ENCODE data around the gene CTIF.

Gene CTIF

DNA sequence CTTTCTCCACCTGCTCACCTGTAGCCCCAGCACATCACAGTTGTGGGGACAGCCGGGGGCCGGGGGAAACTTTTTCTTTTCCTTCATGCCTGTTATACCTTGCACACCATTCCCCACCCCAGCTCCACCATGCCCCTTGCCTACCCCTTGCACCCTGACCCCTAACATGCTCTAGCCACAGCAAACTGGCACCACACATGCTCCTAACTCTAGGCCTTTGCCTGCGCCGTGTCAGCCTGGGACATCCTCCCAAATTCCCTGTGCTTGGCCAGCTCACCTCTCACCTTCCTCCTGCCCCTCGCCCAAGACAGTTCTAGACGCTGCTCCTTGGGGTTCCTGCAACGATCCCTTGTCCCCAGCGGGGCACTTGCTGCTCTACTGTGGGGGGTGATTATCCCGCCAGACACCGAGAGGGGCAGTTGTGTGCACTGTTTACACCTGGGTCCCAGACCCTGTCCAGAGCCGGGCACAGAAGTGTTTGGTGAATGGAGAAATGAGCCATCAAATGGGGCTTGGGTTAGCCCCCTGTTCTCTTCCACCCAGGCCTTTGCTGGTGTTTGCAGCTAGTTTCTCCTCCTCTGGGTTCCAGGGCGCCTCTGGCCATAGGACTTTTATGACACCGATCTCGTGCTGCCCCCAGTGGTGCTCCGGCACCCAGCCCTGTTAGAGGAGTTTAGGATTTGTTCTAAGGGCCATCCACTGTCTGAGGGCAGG is 129.8 kb downstream of the CTIF start:
- peak; percentile 19 for DNase-seq

DNA sequence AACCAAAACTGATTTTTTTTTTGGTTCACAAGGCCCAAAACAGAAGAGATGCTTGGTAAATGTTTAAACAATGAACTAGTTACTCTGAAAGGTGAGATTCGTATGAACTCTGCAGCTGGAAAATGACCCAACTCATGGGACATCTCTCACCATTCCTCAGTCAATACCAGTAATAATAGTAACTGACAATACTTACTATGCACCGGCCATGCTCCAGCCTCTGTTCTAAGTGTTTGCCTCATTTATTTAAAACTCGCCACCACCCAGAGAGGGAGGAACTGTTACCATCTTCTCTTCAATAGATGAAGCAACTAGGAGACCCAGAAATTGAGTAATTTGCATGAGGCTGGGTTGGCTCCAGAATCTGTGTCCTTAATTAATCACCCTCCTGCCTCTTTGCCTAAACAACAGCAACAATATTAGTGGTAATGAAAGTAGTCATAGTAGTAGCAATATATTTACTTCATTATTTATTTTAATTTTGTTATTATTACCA is 130.4 kb downstream of the CTIF start:
- no peak for DNase-seq

DNA sequence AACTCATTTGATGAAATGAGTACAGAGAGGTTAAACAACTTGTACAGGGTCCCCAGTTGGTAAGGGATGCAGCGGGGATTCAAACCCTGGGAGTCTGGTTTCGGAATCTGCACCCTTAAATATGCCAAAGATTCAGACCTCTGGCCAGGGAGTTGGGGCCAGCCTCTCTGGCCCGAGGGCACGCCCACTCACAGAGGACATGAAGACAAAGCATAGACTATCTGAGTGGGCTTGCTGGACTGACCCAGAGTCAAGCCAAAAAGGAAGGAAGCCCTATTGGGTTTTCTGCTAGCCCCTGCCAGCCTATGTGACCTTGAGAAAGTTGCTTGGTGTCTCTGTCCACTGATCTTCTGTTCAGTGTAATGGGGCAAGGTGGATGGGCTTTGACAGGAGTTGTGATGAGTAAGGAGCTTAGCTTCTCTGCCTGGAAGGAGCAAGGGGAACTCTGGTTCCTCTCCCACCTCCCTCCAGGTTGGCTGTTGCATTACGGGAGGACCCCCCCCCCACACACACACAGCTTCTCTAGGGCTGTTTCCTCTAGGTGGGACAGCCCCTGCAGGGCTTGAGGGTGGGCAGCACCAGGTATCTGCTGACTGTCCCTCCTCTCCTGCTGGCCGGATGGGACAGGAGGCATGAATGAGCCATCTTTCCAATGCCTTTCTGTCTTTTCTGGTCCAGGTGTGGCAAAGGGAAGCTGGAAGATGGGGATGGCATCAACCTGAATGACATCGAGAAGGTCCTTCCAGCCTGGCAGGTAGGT is 131.3 kb downstream of the CTIF start:
- peak; percentile 5 for DNase-seq

DNA sequence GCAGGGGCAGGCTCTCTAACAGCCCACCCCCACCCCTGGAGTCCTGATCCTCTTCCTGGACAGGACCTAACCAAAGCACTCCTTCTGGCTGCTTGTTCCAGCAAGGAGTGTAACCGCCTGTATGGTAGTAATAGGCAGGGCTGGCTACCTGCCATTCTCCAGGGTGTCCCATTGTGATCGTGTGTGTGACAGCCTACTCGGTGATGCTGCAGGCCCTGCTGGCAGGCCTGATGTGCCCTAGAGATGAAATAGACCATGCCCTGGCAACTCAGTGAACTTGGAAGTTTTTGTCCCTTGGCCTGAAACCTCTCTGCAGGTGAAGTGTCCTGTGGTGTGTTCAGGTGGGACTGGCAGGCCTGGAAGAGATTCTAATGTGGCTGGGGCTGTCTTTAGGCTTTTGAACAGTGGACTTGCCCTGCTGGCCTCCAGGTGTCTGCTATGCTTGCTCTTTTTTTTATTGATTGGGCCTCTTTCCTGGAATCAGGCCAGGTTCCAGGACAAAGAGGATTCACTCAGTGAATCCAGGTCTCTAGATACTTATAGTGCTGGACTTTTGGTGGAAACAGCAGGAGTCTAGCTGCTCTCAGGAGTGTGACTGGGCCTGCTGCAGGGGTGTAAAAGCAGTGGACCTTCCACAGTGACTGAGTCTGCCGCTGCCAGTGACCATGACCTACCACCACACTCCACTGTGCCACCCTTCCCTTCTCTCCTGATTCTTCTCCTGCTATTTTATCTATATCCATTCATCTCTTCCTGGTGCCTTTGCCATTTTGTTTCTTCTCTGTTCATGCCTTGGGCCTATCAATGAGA is 132.1 kb downstream of the CTIF start:
- peak; percentile 13 for DNase-seq

DNA sequence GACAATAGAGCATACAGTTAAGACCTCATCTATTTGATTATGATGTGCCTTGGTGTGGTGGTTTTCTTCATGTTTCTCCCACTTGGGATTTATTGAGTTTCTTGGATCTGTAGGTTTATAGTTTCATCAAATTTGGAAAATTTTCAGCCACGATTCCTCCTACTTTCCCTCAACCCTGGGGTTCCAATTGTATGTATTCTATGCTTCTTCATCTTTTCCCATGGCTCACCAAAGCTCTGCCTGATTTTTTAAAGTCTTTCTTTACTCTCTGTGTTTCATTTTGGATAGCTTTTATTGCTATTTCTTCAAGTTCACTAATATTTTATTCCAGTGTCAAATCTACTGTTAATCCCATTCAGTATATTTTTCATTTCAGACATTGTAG is 132.7 kb downstream of the CTIF start:
- DNase-seq, result no peak

DNA sequence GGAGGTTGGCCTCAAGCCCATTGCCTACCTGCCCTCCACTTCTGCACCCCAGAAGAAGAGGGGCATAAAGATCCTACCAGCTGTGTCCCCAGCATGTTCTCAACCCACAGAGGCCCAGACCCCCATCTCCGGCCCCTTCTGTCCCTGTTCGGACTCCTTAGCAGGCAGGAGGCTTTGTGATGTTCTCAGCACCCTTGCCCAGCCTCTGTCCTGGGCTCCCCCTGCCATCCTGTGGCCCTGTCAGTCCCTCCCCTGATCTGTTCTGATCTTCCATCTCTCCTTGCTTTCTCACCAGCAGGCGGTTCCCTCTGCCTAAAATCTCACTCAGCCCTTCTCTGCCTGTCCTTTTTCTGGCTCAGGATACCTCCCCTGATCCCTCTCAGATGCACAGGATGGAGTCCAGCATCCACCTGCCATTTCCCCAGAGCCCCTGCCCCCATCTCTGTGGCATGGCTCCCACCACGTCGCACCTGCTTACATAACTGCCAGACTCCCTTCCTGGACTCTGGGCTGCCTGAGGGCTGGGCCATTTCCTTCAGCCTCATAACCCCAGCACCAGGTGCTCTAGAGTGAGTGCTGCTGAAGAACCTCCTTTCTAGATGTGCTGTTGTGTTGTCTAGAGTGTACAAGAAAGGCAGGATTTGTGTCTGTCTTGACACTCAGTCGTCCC is 134.0 kb downstream of the CTIF start:
- peak; percentile 11 for DNase-seq

DNA sequence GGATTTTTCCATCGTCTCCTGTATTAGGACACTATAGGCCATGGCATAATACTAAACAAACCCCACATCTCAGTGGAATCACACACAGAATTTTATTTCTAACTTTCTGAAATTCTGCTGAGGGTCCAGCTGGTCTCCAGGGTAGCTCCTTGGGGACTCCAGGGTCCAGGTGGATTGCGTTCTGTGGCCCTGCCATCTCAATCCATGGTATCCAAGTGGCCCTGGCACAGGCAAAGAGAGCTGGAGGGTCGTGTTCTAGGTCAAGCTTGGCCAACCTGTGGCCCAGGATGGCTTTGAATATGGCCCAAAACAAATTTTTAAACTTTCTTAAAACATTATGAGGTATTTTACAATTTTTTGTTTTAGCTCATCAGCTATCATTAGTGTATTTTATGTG is 134.6 kb downstream of the CTIF start:
- peak; percentile 10 for DNase-seq

DNA sequence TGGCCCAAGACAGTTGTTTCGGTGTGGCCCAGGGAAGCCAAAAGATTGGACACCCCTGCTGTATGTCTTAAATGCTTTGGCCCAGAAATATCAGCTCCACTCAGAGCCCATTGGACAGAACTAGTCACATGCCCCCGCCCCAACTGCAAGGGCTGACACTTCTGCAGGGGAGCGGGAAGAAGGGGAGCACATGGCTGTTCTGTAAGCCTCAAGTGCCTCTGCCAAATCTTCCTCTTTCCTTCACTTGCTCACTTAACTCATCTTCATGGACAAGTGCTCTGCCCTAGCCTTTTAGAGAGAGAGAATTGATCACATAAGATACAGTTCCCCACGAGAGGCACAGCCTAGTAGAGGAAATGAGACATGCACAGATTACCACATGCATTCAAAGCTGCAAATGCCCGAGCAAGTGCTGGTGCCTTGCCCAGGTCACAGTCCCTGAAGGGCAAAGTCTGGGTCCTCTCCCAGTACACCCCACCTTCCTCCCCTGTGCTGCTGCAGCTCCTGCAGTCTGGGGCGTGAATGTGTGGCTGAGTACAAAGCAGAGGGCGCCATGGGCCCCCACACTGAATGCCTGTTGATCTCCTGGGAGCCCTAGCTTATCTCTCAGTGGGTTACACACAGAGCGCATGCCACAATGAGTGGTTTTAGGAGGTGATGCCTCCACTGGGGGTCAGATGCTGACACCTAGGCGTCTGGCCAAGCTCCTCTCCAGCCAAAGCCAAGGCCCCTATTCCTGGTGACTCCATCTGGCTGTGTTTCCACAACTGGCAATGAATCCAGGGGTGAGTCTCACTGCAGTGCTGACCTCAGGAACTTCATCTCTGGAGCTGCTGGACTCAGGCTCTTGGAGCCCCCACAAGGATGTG is 135.3 kb downstream of the CTIF start:
- DNase-seq, result peak; percentile 16

DNA sequence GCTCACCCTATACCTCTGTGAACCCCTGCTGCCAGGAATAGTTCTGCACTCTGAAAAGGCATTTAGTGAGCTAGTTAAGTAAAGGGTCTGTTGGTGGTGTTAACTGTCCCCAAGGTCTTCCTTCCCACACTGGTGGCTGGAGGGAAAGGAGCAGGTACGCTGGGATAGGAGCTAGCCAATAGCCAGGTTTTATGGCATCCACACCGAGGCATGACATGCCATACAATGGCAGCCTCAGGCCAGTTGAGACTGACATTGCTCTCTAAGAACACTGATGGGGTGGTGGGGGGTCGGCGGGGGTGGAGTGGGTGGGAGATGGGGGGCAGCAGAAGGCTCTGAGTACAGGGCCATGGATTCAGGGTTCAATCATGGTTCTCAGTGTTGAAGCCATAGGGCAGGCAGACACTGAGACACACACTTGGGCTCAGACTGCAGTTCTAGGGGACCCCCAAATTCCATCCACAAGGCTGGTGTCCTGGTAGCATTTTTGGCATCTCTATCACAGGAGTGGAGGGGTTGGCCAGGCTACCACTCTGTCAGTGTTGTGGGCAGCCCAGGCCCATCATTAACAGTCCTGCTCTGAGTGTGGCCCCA is 136.0 kb downstream of the CTIF start:
- peak; percentile 13 for DNase-seq

DNA sequence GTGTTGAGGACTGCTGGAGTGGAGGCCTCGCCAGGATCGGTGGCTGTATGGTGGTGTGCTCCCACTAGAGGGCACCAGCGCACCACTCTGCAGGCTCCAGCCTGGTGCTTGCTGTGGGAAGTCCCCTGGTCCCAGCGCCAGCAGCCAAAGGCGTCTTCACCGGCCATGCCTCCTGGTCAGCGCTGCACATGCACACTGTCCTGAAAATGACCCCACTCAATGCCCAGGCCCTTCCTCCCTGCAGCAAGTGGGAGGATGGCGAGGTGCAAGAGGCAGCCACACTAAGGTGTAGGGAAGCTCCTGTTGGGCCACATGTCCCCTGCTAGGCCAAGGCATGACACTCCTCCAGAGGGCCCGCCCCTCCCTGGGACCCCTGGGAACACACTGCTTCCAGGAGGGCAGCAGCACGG is 136.5 kb downstream of the CTIF start:
- DNase-seq, result peak; percentile 92

DNA sequence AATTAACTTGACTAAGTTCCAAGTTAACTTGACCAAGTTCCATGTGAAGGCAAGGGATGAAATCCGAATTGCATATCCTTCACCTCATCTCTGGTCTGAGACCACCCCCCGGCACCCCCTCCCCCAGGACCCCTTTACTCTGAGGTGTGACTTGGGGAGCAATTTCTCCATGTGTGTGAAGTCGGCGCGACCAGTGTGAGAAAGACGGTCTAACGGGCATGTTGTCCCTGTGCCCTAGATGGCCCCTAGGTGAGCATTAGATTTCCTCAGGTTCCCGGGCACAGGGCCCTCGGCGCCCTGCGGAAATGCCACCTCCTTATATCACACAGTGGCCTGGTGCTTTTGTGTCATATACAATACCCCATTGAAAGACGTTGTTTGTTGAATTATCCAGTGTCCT is 137.1 kb downstream of the CTIF start:
- DNase-seq, result no peak

DNA sequence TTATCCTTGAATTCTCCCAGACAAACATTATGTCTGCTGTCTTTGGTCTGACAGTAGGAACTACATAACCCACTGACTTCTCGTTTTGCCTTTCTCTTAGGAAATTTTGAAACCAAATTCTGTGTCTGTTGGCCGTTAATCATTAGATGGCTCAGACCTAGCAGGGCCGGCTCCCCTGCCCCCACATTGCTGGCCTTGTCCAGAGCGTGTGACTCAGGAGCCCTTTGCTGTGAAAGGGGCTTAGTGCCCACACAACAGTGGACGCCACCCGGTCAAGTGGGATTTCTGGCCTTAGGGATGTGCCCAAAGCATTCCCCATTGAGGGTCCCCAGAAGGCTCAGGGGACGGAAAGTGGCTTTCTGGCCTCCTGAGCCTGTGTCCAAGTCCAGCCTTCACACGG is 137.5 kb downstream of the CTIF start:
- DNase-seq, result no peak

DNA sequence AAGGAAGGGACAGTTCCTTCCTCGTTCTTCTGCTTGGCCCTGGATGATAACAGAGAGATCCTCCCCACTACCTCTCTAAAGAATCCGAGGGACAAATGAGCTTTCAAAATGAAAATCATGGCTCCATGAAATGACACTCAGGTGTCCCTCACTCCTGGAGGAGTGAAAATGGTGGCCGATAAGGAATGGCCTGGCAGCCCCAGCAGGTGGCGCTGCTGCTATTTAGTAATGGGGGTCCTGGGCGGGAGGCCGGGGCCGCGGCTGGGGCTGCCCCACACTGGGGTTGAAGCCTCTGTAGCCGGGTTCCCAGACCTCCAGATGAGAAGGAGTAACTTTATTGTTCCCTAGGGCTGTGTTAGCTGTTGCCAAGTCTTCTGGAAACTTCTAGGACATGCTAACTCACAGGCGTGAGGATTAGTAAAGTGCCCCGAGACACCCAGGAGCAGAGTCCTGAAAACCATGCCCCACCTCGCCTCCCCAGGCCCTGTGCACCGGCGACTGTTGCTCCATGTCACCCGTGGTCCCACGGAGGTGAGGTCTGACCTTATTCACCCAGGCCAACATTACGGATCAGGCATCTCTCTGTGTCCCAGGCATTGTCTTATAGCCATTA is 138.0 kb downstream of the CTIF start:
- DNase-seq, result peak; percentile 73

DNA sequence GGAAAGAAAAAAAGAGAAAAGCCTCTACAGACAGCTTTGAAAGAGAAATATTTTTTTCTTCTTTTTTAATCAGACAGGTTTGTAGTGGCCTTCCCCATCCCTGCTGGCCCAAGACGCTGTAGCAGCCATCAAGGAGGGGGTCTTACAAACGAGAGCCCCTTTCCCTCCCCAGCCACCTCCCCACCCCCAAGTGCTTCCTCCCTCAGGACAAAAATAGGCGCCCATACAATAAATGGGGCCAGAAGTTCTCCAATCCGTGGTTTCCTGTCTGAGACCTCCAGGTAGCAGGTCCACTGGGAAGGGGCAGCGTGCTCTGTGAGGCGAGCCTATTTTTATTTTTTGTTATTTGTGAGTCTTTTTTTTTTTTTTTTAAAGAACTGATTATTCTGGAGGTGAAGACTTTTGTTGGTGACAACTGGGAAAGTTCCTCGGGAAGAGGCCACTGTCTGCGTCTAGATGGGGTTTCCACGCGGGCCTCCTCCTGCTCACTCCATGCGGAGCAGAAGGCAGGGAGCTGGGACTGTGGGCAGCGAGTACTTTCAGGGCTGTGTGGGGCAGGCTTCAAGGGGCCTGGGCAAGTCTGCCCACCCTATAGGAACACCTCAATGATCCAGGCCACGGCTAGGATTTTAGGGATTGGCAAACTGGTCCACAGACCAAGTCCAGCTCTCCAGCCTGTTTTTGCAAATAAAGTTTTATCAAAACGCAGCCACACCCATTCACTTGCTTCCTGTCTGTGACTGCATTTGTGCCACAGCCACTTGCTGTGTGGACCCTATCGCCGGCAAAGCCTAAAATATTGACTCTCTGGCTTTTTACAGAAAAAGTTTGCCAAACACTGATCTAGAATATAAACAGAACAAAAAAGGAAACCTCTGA is 139.6 kb downstream of the CTIF start:
- no peak for DNase-seq

DNA sequence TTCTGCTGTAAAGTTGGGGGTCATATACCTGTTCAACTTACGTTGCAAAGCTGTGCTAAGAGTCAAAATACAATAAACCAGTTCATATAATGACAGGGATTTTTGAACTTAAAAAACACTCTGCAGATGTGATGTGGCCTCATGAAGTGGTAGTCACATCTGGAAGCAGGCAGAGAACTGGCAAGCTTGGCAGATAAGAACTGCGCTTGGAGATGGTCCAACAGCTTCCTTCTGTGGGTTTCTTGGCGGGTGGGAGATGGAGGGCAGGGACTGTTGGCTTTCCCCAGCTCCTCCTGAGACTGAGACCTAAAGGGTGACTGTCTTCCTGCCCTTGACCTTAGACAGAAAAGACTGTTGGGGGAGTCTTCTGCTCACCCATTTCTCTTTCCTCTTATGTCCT is 140.4 kb downstream of the CTIF start:
- DNase-seq, result no peak

DNA sequence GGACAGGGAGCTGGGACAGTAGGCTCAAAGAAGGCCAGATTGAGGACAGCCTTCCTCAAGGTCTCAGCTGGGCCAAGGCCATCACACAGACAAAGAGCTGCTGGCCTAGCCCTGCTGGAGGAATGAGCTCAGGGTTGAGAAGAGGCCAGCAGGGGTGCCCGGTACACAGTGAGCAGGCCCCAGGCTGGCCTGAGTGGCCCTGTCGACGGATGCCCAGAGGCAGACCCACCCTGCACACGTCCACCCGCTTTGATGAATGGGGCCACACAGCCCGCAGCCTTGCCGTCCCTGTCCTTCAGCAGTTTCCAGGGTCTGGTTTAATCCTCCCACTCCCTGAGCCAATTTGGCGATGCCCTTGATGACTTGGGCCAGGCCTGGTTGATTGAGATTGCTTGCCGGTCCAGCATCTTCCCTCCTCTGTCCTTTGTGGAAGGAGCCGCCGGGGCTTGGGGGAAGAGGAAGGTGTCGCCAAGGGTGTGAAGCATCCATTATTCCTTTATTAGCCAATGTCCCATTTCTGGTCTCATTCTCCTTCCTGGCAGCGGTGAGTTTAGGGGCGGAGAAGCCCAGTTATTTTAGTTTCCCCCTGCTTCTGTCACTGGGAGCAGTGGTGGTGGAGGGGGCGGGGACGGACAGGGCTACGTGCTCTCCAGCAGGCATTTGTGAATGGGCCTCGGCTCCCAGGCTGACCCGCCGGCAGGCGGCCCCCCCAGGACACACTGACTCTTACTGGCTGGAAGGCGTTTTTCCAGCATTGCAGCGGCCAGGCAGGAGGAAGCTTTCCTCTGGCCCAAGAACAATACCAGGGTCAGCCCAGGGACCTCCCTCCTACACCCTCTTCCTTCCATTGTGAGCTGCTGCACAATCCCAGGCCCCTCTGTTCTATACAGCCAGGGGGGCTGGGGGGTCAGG is 141.8 kb downstream of the CTIF start:
- peak; percentile 82 for DNase-seq

DNA sequence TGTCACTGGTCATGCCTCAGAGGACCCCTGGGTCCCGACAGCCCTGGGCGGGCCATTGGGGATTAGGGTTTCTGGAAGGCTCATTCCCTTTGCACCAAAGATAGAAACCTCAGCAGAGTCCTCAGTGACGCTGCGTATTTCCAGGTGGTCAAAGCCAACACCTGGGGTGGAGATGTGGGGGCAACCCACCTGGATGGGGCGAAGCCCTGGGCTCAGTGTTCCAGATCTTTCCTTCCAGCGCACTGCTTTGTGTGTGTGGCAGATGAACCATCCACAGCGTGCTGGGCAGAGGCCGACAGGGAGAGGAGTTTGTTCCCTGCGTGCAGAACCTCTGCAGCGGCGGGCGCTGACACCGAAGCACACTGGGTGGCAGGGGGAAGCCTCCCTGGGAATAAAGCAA is 143.9 kb downstream of the CTIF start:
- DNase-seq, result no peak

DNA sequence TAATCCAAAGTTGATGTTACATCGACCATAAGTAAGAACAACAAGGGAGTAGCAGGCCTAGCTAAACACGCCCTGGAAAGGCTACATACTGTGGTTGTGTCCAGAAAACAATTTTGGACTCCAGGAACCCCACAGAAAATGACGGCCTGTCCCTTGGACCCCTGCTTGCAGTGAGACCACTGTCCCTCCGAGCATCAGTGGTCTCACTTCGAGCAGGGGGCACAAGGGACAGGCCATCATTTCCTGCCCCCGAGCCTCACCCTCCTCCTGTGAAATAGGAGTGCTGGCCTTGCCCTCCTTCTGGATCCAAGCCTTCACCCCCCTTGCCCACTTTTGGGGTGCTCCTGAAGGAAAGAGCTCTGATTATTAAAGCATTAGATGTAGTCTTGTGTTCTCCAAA is 144.4 kb downstream of the CTIF start:
- no peak for DNase-seq

DNA sequence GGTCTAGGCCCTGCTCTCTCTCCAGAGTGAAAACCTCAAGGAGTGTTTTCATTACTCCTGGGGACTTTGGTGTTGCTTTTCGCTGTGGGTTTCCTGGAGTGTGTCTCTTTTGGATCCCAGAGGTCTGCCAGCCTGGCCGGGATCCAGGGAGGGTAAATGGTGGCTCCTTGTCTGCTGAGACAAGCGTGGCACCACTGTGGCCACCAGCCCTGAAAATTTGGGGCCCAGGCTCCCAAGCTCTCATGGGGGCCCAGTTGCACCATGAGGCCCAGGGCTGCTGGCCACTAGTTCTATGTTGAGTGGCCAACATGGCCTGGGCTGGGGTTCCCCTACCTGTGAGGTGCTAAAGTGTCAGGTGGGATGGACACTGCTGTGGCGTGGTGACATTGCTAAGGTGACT is 144.8 kb downstream of the CTIF start:
- no peak for DNase-seq
